Spleen (tissue), 11 donors: ENCODE data around the gene WDFY4. TPM values are rescaled to one million over a fixed set of nuclear protein-coding genes. Genes with fewer than 3 reads are reported as not detected.
A peak's percentile ranks its signal among the peaks of the same experiment; 100 is the strongest.

Experiments
- DNase-seq: peaks from one replicate; pipeline ENCODE4 v3.0.0-alpha.2; 2020
- H3K27ac ChIP-seq, 8 donors: fragments of 200-600 bp; sonication (generic) in 7 of 8; 1 replicate in 4 of 8; 2 replicates in 4 of 8; pipeline versions ENCODE4 v1.5.0 to v1.8.0; 2016 to 2021; ENCODE audit warnings: inconsistent platforms in 4 of 8, mild to moderate bottlenecking in 4 of 8, moderate library complexity in 1 of 8
- H3K27me3 ChIP-seq, 7 donors: fragments of 200-600 bp; sonication (generic) in 6 of 7; replicated peaks in 1 of 7; 1 replicate in 4 of 7; 2 replicates in 3 of 7; pipeline versions ENCODE4 v1.5.0 to v1.8.0; 2016 to 2021; ENCODE audit warnings: inconsistent platforms in 3 of 7, mild to moderate bottlenecking in 1 of 7
- H3K36me3 ChIP-seq, 6 donors: fragments of 200-600 bp; sonication (generic) in 5 of 6; 1 replicate in 4 of 6; 2 replicates in 2 of 6; pipeline versions ENCODE4 v1.5.0 to v1.8.0; 2016 to 2021; ENCODE audit warnings: inconsistent platforms in 2 of 6
- H3K4me1 ChIP-seq, 6 donors: fragments of 200-600 bp; sonication (generic) in 5 of 6; 1 replicate in 3 of 6; 2 replicates in 3 of 6; pipeline versions ENCODE4 v1.5.0 to v1.8.0; 2016 to 2021; ENCODE audit warnings: inconsistent platforms in 3 of 6
- H3K4me3 ChIP-seq, 8 donors: fragments of 200-600 bp; sonication (generic) in 7 of 8; 1 replicate in 4 of 8; 2 replicates in 4 of 8; pipeline versions ENCODE4 v1.5.0 to v1.8.0; 2016 to 2021; ENCODE audit warnings: inconsistent platforms in 4 of 8, mild to moderate bottlenecking in 4 of 8, moderate library complexity in 2 of 8
- H3K9me3 ChIP-seq, 8 donors: fragments of 200-600 bp; sonication (generic) in 7 of 8; 1 replicate in 4 of 8; 2 replicates in 4 of 8; pipeline versions ENCODE4 v1.5.0 to v1.8.0; 2016 to 2021; ENCODE audit warnings: inconsistent platforms in 4 of 8
- POLR2A ChIP-seq, 3 donors: fragments of 450-650 bp; IDR thresholded peaks; one replicate each; pipeline ENCODE4 v1.5.1; 2017; ENCODE audit warnings: antibody characterized with exemption in 3 of 3, mild to moderate bottlenecking in 1 of 3
- POLR2AphosphoS5 ChIP-seq, 3 donors: sonication (generic); formaldehyde crosslinking; IDR thresholded peaks; one replicate each; pipeline ENCODE4 v1.5.1; 2017; ENCODE audit warnings: antibody characterized with exemption in 3 of 3
- WGBS, 5 donors: extraction: QIAGEN DNeasy Blood & Tissue Kit in 3 of 5; methylation state at CpG; one replicate each; pipeline versions ENCODE4 v1.1.5 to v1.1.7; 2013 to 2018; 5-methylcytosine and 5-hydroxymethylcytosine counted together
- intact Hi-C: fragments of 100-400 bp; cut with DNase I; formaldehyde crosslinking; loops from one replicate; pipeline ENCODE4 v1.15.0; 2023; ENCODE audit warnings: low total_unique reads
- polyA plus RNA-seq, 3 donors: library from polyadenylated mRNA; stranded (reverse); fragments of 200-250 nt; gene quantifications; one replicate each; pipeline ENCODE4 v1.2.1, GENCODE V29; 2013
- total RNA-seq, 7 donors: library from RNA; depleted of rRNA in 3 of 7; stranded (reverse); fragments of >200 nt in 3 of 7; fragmentation: NEBNext Ultra II Directional in 4 of 7; extraction: Animal tissue kit (Norgen Biotek cat#: 25700) in 4 of 7; gene quantifications; one replicate each; pipeline versions ENCODE4 v1.1.0 to v1.2.1, GENCODE V29; 2016 to 2021
- TF ChIP-seq, protein P1 (sequence below), 11 experiments: fragments of 200-600 bp in 7 of 11; fragments of 450-650 bp in 4 of 11; sonication (generic) in 4 of 11; IDR thresholded peaks in 8 of 11; conservative IDR thresholded peaks in 3 of 11; 1 replicate in 7 of 11; 2 replicates in 4 of 11; pipeline versions ENCODE4 v1.4.0 to v1.8.0; 2016 to 2021; ENCODE audit warnings: antibody characterized with exemption in 11 of 11, inconsistent platforms in 4 of 11, mild to moderate bottlenecking in 1 of 11
- donor health status: healthy with polysubstance abuse.
- donor health status: DM: no; HTN: no; CAD: no; lungs with moderate emphysema.
- donor health status: DM: no; HTN: no; CAD: no.
- donor health status: Bipolar disorder and iron deficiency.
- donor health status: healthy.
- donor health status: DM: no; HTN: no; CAD: no.
- donor health status: DM: yes; HTN: yes; CAD: no.

WDFY4 gene
- total and polyA plus RNA-seq, 10 donors = 31.7 to 120 (median 88.9) TPM

DNA sequence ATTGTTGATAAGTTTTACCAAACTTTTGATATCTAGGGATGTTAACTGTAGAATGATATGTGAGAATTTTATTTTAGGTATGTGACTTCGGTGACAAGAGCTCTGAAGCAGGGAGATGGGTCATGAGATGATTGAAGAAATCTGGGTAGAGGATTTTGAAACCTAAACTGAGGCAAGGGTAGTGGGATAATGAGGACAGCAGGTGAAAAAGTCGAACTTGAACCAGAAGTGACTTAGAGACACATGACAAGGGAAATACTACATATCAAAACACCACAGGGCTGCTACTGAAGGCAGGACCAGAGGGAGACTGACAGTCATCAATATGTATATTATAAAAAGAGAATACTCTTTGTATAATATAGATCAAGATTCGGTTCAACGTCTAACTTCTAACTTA lies 113.2 kb downstream of the WDFY4 start:
- 81 to 87% (median 85%) methylated on average over 4 of the region's 4 CpGs for WGBS, 5 donors
- no peak for DNase-seq
- intact Hi-C loops = no loop called here
- Histone ChIP-seq H3K4me3 (no peak overlapping the region), H3K4me1 (peaks cover 17 to 49% (median 41%) of the 10 kb centered on the region in 6 donors), H3K27ac (peak overlapping the region in 4 of 8 donors; percentile 84 to 94 (median 90)), H3K27me3 (no peaks in the 10 kb centered on the region), H3K36me3 (peaks cover 0 to 54% (median 12%) of the 10 kb centered on the region in 6 donors), H3K9me3 (no peaks in the 10 kb centered on the region)
- no peak for TF ChIP-seq POLR2A (IDR thresholded peaks at IDR 0.05)
- no peak for TF ChIP-seq POLR2AphosphoS5 (IDR thresholded peaks at IDR 0.05)
- TF ChIP-seq, protein P1, sequence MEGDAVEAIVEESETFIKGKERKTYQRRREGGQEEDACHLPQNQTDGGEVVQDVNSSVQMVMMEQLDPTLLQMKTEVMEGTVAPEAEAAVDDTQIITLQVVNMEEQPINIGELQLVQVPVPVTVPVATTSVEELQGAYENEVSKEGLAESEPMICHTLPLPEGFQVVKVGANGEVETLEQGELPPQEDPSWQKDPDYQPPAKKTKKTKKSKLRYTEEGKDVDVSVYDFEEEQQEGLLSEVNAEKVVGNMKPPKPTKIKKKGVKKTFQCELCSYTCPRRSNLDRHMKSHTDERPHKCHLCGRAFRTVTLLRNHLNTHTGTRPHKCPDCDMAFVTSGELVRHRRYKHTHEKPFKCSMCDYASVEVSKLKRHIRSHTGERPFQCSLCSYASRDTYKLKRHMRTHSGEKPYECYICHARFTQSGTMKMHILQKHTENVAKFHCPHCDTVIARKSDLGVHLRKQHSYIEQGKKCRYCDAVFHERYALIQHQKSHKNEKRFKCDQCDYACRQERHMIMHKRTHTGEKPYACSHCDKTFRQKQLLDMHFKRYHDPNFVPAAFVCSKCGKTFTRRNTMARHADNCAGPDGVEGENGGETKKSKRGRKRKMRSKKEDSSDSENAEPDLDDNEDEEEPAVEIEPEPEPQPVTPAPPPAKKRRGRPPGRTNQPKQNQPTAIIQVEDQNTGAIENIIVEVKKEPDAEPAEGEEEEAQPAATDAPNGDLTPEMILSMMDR (IDR thresholded peaks at IDR 0.05 in 8 of 11, conservative IDR thresholded peaks at IDR 0.05 in 3 of 11) = no peak

DNA sequence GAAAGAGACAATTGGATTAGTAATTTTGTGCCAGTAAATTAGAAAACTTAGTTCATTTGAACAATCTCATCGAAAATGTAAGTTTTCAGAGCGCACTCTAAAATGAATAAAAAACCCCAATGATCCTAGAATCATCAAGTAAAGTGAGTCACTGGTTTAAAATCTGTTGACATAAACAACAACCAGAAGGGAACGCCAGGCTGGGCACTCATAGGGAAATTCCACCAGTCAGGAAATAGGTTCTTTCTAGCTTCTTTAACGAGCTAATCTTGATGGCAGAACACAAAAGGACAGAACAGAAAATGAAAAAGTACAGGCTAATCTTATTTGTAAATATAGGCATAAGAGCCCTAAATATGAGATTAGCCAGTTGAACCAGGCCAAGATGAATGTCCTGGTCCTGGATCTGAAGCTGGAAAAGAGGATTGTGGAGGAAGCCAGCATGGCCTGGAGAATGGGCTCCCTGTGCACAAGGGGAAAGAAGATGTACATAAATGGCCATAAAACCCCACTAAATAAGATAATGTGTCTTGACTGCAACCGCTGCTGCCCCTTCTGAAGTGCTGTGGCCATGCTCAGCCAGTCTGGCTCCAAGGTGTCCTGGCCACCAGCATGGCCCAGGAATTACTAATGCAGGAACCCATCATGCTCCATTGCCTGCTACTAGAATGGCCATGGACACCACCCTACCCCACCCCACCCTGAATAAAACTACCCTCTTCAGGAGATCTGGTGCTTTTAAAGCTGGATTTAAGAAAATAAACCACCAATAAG lies 114.0 kb downstream of the WDFY4 start:
- WGBS, 5 donors = 64 to 78% (median 71%) methylated on average over 5 of the region's 5 CpGs
- intact Hi-C loops = no loop called here
- no peak for DNase-seq
- Histone ChIP-seq H3K4me1 (peaks cover 17 to 57% (median 49%) of the 10 kb centered on the region in 6 donors), H3K36me3 (peaks cover 0 to 54% (median 14%) of the 10 kb centered on the region in 6 donors), H3K27ac (peak overlapping the region; percentile 39 to 94 (median 88)), H3K4me3 (peak overlapping the region in 1 of 8 donors; percentile 16), H3K27me3 (no peaks in the 10 kb centered on the region), H3K9me3 (no peaks in the 10 kb centered on the region)
- TF ChIP-seq, protein P1 (IDR thresholded peaks at IDR 0.05 in 8 of 11, conservative IDR thresholded peaks at IDR 0.05 in 3 of 11) = no peak
- TF ChIP-seq POLR2A (IDR thresholded peaks at IDR 0.05) (no peak), POLR2AphosphoS5 (IDR thresholded peaks at IDR 0.05) (no peak)

DNA sequence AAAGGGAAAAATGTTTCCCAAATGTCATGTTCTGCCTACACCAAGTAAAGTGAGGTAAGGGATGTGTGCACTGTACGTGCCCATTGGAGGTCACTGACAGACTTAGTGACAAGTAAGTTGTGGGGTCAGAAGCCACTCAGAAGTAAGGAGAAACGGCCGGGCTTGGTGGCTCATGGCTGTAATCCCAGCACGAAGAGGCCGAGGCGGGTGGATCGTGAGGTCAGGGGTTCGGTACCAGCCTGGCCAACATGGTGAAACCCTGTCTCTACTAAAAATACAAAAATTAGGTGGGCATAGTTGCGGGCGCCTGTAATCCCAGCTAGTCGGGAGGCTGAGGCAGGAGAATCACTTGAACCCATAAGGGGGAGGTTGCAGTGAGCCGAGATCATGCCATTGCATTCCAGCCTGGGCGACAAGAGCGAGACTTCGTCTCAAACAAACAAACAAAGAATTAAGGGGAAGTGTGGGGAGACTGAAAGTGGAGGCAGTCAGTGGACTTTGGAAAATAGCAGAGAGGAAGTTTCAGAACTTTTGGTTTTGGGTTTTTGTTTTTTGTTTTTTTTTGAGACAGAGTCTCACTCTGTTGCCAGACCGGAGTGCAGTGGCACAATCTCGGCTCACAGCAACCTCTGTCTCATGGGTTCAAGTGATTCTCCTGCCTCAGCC lies 114.8 kb downstream of the WDFY4 start:
- WGBS, 5 donors = 70 to 82% (median 77%) methylated on average over 17 of the region's 17 CpGs
- peak overlapping the region in 1 of 8 donors; percentile 52 for H3K4me3 ChIP-seq

More for the DNA sequence above, 114.8 kb downstream of the WDFY4 start:
- H3K4me1 ChIP-seq = peaks cover 17 to 63% (median 56%) of the 10 kb centered on the region in 6 donors
- DNase-seq = no peak
- no peaks in the 10 kb centered on the region for H3K9me3 ChIP-seq
- intact Hi-C loops = loop anchor here (10.0 kb wide), 1 partner anchor 135 kb away; no protein-coding TSS in a partner anchor
- H3K36me3 ChIP-seq = peaks cover 0 to 50% (median 11%) of the 10 kb centered on the region in 6 donors
- H3K27ac ChIP-seq = peak overlapping the region; percentile 70 to 94 (median 88)
- H3K27me3 ChIP-seq = no peaks in the 10 kb centered on the region
- TF ChIP-seq POLR2AphosphoS5 (IDR thresholded peaks at IDR 0.05) (no peak), POLR2A (IDR thresholded peaks at IDR 0.05) (no peak)
- TF ChIP-seq, protein P1 (IDR thresholded peaks at IDR 0.05 in 8 of 11, conservative IDR thresholded peaks at IDR 0.05 in 3 of 11) = no peak
